22Rv1 (cell line): ENCODE measurements around the gene CTXND1.

Source experiments
- ZFX ChIP-seq: fragments of 450-650 bp; IDR thresholded peaks from 2 replicates; pipeline ENCODE4 v1.6.1; 2017; ENCODE audit warnings: antibody characterized with exemption, borderline replicate concordance
- TF ChIP-seq, protein P1 (sequence below): fragments of 450-650 bp; IDR thresholded peaks from 2 replicates; pipeline ENCODE4 v1.5.1; 2017; ENCODE audit warnings: mild to moderate bottlenecking

- TF ChIP-seq, protein P1, sequence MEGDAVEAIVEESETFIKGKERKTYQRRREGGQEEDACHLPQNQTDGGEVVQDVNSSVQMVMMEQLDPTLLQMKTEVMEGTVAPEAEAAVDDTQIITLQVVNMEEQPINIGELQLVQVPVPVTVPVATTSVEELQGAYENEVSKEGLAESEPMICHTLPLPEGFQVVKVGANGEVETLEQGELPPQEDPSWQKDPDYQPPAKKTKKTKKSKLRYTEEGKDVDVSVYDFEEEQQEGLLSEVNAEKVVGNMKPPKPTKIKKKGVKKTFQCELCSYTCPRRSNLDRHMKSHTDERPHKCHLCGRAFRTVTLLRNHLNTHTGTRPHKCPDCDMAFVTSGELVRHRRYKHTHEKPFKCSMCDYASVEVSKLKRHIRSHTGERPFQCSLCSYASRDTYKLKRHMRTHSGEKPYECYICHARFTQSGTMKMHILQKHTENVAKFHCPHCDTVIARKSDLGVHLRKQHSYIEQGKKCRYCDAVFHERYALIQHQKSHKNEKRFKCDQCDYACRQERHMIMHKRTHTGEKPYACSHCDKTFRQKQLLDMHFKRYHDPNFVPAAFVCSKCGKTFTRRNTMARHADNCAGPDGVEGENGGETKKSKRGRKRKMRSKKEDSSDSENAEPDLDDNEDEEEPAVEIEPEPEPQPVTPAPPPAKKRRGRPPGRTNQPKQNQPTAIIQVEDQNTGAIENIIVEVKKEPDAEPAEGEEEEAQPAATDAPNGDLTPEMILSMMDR: no peak
- no peak for TF ChIP-seq ZFX
These were observed 10.5 kb downstream of the CTXND1 start for GRCh38 chr15:80241508-80241907.
